Measurements from ENCODE around the gene LGALS8.
"Not testable (repeated sequence)": the region's sequence is repeated elsewhere in the genome, so short reads cannot be mapped to it uniquely, and the experiment has no call there.

LGALS8 gene

GRCh38 chr1:236523704-236524141, at the start of gene LGALS8:
TSS of gene LGALS8 (plus strand) at chr1:236523982. CDS start at chr1:236526071, 2,089 bp downstream.
- Mint-ChIP-seq H3K4me3 (peak within 1 kb of the TSS; percentile 96), H3K36me3 (peaks cover 16% of the 10 kb centered on the region), H3K27me3 (no peaks in the 10 kb centered on the region), H3K4me1 (peaks cover 11% of the 10 kb centered on the region), H3K9me3 (no peaks in the 10 kb centered on the region), H3K27ac (peak within 1 kb of the TSS; percentile 94)
- peak; percentile 82 for ATAC-seq

GRCh38 chr1:236476019-236476418, 47.8 kb upstream of the LGALS8 start:
- Mint-ChIP-seq H3K4me1 (no peaks in the 10 kb centered on the region), H3K9me3 (no peaks in the 10 kb centered on the region), H3K4me3 (no peak overlapping the region), H3K27ac (no peak overlapping the region), H3K27me3 (peaks cover 30% of the 10 kb centered on the region), H3K36me3 (no peaks in the 10 kb centered on the region)
- no peak for ATAC-seq

- no peak for ATAC-seq
- Mint-ChIP-seq H3K4me1 (no peaks in the 10 kb centered on the region), H3K27me3 (peaks cover 41% of the 10 kb centered on the region), H3K9me3 (no peaks in the 10 kb centered on the region), H3K4me3 (no peak overlapping the region), H3K36me3 (no peaks in the 10 kb centered on the region), H3K27ac (no peak overlapping the region)
Observed at GRCh38 chr1:236480758-236481436, 42.9 kb upstream of the LGALS8 start.

- H3K4me1 Mint-ChIP-seq, result no peaks in the 10 kb centered on the region
- no peak overlapping the region for H3K27ac Mint-ChIP-seq
- no peaks in the 10 kb centered on the region for H3K36me3 Mint-ChIP-seq
- ATAC-seq, result no peak
- peaks cover 38% of the 10 kb centered on the region for H3K27me3 Mint-ChIP-seq
- no peaks in the 10 kb centered on the region for H3K9me3 Mint-ChIP-seq
- H3K4me3 Mint-ChIP-seq, result no peak overlapping the region
Observed at GRCh38 chr1:236484310-236484971, 39.3 kb upstream of the LGALS8 start.

DNA sequence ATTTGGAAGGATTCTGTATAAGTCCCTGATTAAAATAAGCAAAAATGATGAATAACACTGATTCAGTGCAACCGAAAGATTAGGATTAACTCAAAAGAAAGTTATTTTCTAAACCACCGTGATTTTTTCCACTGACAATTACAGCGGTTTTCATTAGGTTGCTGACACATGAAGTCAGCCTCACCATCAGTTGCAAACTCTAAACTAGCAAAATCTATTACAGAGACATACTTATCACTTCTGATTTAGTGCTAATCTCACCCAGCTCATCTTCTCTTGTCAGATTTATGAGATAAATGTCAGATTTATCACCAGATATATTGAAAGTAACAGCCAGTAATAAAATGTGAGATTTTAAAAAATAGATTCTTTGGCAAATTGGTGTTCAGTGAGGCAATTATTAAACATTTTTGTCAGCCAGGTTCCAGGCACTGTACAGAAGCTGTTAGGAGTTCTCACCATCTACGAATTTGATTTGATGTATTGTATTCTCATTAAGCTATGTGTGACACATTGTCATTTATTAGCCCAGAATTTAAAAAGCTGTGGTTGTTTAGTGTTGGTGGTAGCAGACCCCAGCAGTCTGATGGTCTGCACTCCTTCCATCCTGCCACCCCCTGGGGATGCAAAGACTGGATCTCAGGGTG, 37.3 kb upstream of the LGALS8 start:
- H3K9me3 Mint-ChIP-seq, result no peaks in the 10 kb centered on the region
- peaks cover 5% of the 10 kb centered on the region for H3K4me1 Mint-ChIP-seq
- peaks cover 41% of the 10 kb centered on the region for H3K27me3 Mint-ChIP-seq
- ATAC-seq, result no peak
- H3K27ac Mint-ChIP-seq, result no peak overlapping the region
- no peaks in the 10 kb centered on the region for H3K36me3 Mint-ChIP-seq
- no peak overlapping the region for H3K4me3 Mint-ChIP-seq

DNA sequence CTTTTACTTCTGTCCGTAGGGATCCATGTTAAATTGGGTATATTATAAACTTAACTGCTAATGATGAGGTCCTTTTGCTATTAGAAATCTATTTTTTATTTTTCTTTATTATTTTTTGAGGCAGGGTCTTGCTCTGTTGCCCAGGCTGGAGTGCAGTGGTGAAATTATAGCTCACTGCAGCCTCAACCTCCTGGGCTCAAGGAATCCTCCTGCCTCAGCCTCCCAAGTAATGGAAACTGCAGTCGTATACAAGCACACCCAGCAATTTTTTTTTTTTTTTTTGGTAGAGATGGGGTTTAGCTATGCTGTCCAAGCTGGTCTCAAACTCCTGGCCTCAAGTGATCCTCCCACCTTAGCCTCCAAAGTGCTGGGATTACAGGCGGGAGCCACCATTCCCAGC, 34.6 kb upstream of the LGALS8 start:
- H3K36me3 Mint-ChIP-seq, ATAC-seq, H3K4me3 Mint-ChIP-seq, H3K9me3 Mint-ChIP-seq, H3K27ac Mint-ChIP-seq, H3K4me1 Mint-ChIP-seq: not testable (repeated sequence)
- peaks cover 44% of the 10 kb centered on the region for H3K27me3 Mint-ChIP-seq

DNA sequence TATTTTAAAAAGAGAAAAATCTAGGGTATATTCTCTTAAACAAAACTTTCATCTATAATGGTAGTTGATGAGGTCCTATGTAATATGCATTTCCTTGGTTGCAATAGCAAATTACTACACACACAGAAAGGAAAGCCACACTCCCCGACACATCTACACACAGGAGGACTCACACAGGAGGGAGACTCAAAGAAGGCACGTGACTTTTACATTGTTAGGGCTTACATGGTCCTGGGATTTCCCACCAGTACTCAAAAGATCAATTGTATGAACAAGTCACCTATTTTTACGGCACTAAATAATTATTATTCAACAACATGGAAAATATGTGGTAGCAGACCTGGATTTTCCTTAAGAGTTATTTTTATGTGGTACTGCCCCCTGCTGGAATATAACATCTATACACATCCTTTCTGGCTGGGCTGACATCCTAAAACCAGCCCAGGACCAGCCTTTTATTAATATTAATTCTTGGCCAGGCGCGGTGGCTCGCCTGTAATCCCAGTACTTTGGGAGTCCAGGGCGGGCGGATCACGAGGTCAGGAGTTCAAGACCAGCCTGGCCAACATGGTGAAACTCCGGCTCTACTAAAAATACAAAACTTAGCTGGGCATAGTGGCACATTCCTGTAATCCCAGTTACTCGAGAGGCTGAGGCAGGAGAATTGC, 33.9 kb upstream of the LGALS8 start:
- H3K4me1 Mint-ChIP-seq, result peaks cover 5% of the 10 kb centered on the region
- peaks cover 51% of the 10 kb centered on the region for H3K27me3 Mint-ChIP-seq
- no peak overlapping the region for H3K4me3 Mint-ChIP-seq
- ATAC-seq, result peak; percentile 51
- no peak overlapping the region for H3K27ac Mint-ChIP-seq
- H3K36me3 Mint-ChIP-seq, result no peaks in the 10 kb centered on the region
- H3K9me3 Mint-ChIP-seq, result no peaks in the 10 kb centered on the region

DNA sequence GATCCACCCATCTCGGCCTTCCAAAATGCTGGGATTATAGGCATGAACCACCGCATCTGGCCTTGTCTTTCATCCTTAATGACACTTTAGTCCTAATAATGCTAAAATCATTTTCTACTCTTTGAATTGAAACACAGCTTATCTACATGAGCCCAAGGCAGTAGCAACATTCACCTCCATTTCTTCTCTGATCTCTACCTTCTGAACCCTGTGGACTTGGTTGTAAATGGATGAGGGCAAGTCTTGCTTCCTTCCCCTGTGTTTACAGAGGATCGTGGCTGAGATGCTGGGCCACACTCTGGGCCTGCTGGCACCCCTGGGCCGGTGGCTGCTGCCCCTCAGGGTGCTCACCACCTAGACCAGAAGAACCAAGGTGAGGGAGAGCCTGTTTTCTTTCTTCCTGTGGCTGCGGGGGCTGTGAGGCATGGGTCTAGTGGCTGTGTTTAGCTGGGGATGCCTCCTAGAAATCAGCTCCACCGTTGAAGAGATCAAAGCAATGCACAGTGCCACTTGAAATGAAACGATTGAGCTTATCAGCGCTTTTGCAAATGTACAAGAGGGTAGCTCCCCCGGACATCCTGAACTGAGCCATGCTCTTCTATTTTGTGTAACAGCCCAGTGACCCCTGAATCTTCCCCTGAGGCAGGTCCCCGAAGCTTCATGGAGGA, 32.2 kb upstream of the LGALS8 start:
- no peak for ATAC-seq
- Mint-ChIP-seq H3K27me3 (peaks cover 65% of the 10 kb centered on the region), H3K27ac (no peak overlapping the region), H3K36me3 (no peaks in the 10 kb centered on the region), H3K4me1 (peaks cover 5% of the 10 kb centered on the region), H3K9me3 (no peaks in the 10 kb centered on the region), H3K4me3 (no peak overlapping the region)

- H3K4me3 Mint-ChIP-seq, result no peak overlapping the region
- no peaks in the 10 kb centered on the region for H3K36me3 Mint-ChIP-seq
- peaks cover 73% of the 10 kb centered on the region for H3K27me3 Mint-ChIP-seq
- H3K27ac Mint-ChIP-seq, result no peak overlapping the region
- no peak for ATAC-seq
- no peaks in the 10 kb centered on the region for H3K9me3 Mint-ChIP-seq
- H3K4me1 Mint-ChIP-seq, result peaks cover 5% of the 10 kb centered on the region
Observed at GRCh38 chr1:236492378-236492777, 31.4 kb upstream of the LGALS8 start.

GRCh38 chr1:236494082-236494481, 29.7 kb upstream of the LGALS8 start:
- H3K27me3 Mint-ChIP-seq, result peaks cover 73% of the 10 kb centered on the region
- H3K9me3 Mint-ChIP-seq, result no peaks in the 10 kb centered on the region
- H3K4me1 Mint-ChIP-seq, result peaks cover 5% of the 10 kb centered on the region
- ATAC-seq, result no peak
- H3K36me3 Mint-ChIP-seq, result no peaks in the 10 kb centered on the region
- H3K4me3 Mint-ChIP-seq, result no peak overlapping the region
- H3K27ac Mint-ChIP-seq, result no peak overlapping the region

DNA sequence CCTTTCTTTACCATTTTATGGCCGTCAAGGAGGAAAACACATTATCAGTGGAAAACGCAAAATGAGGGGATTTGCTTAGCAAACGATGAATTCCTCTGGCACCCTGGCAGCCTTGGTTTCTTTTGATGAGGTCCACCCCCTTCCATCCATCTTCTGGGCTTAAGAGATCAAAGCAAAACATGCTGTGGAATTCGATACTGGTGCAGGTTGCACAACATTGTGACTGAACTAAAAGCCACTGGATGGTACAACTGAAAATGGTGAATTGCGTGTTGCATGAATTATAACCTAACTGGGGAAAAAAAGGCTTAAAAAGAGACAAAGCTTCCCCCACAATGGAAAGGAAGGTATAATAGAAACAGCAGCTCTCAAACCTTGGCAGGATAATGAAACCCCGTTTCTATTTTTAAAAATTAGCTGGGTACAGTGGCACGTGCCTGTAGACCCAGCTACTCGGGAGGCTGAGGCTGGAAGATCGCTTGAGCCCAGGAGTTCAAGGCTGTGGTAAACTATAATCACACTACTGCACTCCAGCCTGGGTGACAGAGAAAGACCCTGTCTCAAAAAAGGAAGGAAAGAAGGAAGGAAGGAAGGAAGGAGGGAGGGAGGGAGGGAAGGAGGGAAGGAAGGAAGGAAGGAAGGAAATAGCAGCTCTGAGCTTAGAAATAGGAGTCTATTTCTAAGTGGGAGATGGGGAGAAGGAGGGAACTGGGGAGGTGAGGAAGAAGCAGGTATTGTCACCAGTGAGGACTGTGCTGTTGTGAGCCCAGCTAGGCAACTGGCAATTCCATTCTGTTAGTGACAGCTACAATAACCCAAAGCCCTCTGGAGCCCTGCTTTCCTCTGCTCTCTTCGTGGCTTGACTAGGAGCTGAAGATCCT, 29.0 kb upstream of the LGALS8 start:
- Mint-ChIP-seq H3K4me1 (peaks cover 2% of the 10 kb centered on the region), H3K27ac (no peak overlapping the region), H3K4me3 (no peak overlapping the region), H3K36me3 (no peaks in the 10 kb centered on the region), H3K9me3 (no peaks in the 10 kb centered on the region), H3K27me3 (peaks cover 69% of the 10 kb centered on the region)
- ATAC-seq, result no peak

GRCh38 chr1:236495467-236496112, 28.2 kb upstream of the LGALS8 start:
- no peaks in the 10 kb centered on the region for H3K4me1 Mint-ChIP-seq

DNA sequence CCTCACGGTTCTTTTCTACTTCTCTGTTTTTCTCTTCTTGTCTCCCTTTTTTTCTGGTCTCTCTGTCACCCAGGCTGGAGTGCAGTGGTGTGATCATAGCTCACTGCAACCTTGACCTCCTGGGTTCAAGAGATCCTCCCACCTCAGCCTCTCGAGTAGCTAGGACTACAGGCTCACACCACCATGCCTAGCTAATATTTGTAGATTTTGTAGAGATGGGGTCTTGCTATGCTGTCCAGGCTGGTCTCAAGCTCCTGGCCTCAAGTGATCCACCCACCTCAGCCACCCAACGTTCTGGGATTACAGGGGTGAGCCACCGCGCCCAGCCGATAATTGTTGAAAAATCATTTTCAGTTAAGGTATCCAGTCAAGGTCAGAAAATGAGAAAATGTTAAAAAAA, 25.9 kb upstream of the LGALS8 start:
- no peak overlapping the region for H3K27ac Mint-ChIP-seq
- no peak for ATAC-seq
- H3K4me3 Mint-ChIP-seq, result no peak overlapping the region
- peaks cover 56% of the 10 kb centered on the region for H3K27me3 Mint-ChIP-seq
- no peaks in the 10 kb centered on the region for H3K9me3 Mint-ChIP-seq
- peaks cover 6% of the 10 kb centered on the region for H3K4me1 Mint-ChIP-seq
- no peaks in the 10 kb centered on the region for H3K36me3 Mint-ChIP-seq

More at GRCh38 chr1:236495467-236496112, 28.2 kb upstream of the LGALS8 start:
- peaks cover 64% of the 10 kb centered on the region for H3K27me3 Mint-ChIP-seq
- H3K4me3 Mint-ChIP-seq, result no peak overlapping the region
- no peak for ATAC-seq
- H3K9me3 Mint-ChIP-seq, result no peaks in the 10 kb centered on the region
- H3K27ac Mint-ChIP-seq, result no peak overlapping the region
- H3K36me3 Mint-ChIP-seq, result no peaks in the 10 kb centered on the region

GRCh38 chr1:236501093-236501492, 22.7 kb upstream of the LGALS8 start:
- peaks cover 40% of the 10 kb centered on the region for H3K27me3 Mint-ChIP-seq
- H3K27ac Mint-ChIP-seq, result no peak overlapping the region
- H3K9me3 Mint-ChIP-seq, result no peaks in the 10 kb centered on the region
- no peaks in the 10 kb centered on the region for H3K36me3 Mint-ChIP-seq
- no peak overlapping the region for H3K4me3 Mint-ChIP-seq
- peaks cover 10% of the 10 kb centered on the region for H3K4me1 Mint-ChIP-seq
- ATAC-seq, result no peak
